Measurements from ENCODE around the gene APOB. TPM values are rescaled to one million over a fixed set of nuclear protein-coding genes. Genes with fewer than 3 reads are reported as not detected.

The APOB gene
- total RNA-seq, 1 donor, result under 0.01 TPM

DNA sequence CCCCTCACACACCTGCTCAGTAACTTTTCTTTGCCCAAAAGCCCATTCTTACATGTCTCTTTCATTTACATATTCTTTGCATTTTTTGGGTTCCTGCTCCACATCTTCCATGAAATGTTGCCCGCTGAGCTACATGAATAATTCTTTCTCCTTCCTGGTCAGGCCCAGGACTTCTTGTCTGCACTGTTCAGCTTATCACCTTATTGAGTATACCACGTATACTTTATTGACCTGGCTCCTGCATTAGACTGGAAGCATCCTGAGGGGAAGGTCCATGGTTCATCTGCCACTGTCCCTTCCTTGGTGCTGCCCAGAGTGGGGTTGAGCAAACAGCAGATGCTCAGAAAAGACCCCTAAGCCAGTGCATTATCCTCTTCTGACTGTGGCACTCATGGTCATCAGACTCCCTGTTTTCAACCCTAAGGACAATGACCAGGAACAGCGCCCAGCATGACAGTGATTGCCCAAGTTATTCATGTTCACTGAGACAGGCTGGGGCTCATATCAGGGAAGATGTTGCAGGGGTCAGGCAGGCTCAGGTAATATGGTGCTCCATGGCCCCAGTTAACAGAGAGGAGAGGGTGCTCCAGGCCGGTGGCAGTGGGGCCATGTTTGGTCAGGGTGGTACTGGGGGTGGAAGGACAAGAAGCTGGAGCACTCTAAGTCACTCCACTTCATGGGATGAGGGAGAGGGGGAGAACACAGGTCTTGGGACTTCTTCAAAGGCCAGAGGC is 7.7 kb downstream of the APOB start:
- Histone ChIP-seq H3K79me2 (ENCODE audit: insufficient read depth, low read length) (no peaks in the 10 kb centered on the region), H3K4me1 (ENCODE audit: insufficient read depth, low read length) (no peaks in the 10 kb centered on the region), H3K4me2 (ENCODE audit: insufficient read depth, low read length) (no peak overlapping the region), H4K20me1 (ENCODE audit: insufficient read depth, low read length) (no peaks in the 10 kb centered on the region), H3K27me3 (ENCODE audit: insufficient read depth, low read length) (no peaks in the 10 kb centered on the region), H3K9me3 (ENCODE audit: low read depth, low read length) (no peaks in the 10 kb centered on the region), H3K4me3 (ENCODE audit: insufficient read depth, low read length) (no peak overlapping the region), H3K27ac (ENCODE audit: low read depth, low read length) (no peak overlapping the region), H2AFZ (ENCODE audit: low read length) (no peak overlapping the region), H3K36me3 (ENCODE audit: insufficient read depth, low read length) (no peaks in the 10 kb centered on the region)
- TF ChIP-seq, protein P1, sequence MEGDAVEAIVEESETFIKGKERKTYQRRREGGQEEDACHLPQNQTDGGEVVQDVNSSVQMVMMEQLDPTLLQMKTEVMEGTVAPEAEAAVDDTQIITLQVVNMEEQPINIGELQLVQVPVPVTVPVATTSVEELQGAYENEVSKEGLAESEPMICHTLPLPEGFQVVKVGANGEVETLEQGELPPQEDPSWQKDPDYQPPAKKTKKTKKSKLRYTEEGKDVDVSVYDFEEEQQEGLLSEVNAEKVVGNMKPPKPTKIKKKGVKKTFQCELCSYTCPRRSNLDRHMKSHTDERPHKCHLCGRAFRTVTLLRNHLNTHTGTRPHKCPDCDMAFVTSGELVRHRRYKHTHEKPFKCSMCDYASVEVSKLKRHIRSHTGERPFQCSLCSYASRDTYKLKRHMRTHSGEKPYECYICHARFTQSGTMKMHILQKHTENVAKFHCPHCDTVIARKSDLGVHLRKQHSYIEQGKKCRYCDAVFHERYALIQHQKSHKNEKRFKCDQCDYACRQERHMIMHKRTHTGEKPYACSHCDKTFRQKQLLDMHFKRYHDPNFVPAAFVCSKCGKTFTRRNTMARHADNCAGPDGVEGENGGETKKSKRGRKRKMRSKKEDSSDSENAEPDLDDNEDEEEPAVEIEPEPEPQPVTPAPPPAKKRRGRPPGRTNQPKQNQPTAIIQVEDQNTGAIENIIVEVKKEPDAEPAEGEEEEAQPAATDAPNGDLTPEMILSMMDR (IDR thresholded peaks at IDR 0.05; ENCODE audit: extremely low read depth, low read depth, low read length), result no peak
- DNase-seq (ENCODE audit: insufficient read length, low spot score, missing footprints), result no peak

DNA sequence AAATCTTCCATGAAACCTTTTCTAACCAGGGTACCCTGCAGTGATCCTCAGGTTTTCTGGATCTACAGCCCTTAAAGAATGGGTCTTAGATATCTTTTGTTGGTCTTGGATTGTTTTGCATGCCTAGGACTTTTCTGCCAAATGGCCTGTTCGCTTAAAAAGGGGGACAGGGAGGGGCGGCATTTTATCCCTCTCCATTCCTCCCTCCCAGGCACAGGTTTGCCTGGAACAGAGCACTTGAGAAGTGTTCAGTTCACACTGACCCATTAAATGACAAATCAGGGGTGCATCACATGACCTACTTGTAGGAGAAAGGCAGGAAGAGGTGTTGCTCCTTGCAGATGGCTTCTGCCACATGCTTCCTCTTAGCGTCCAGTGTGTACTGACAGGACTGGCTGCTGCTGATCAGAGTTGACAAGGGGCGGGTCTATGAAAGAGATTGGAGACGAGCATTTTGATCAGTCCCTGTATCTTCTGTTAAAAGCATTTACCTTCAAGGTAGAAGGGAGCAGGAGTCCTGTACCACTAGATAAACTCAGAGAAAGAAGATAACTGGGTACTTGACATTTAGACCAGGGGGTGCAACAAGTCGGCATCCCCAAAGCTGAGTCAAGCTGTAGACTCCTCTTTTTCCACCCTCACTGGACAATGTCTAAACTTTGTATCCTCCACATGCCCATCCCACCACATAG is 8.4 kb downstream of the APOB start:
- Histone ChIP-seq H4K20me1 (ENCODE audit: insufficient read depth, low read length) (no peaks in the 10 kb centered on the region), H3K4me1 (ENCODE audit: insufficient read depth, low read length) (no peaks in the 10 kb centered on the region), H3K4me2 (ENCODE audit: insufficient read depth, low read length) (no peak overlapping the region), H3K4me3 (ENCODE audit: insufficient read depth, low read length) (no peak overlapping the region), H3K36me3 (ENCODE audit: insufficient read depth, low read length) (no peaks in the 10 kb centered on the region), H3K79me2 (ENCODE audit: insufficient read depth, low read length) (no peaks in the 10 kb centered on the region), H3K27ac (ENCODE audit: low read depth, low read length) (no peak overlapping the region), H2AFZ (ENCODE audit: low read length) (no peak overlapping the region), H3K9me3 (ENCODE audit: low read depth, low read length) (no peaks in the 10 kb centered on the region), H3K27me3 (ENCODE audit: insufficient read depth, low read length) (no peaks in the 10 kb centered on the region)
- TF ChIP-seq, protein P1 (IDR thresholded peaks at IDR 0.05; ENCODE audit: extremely low read depth, low read depth, low read length), result no peak
- no peak for DNase-seq (ENCODE audit: insufficient read length, low spot score, missing footprints)

DNA sequence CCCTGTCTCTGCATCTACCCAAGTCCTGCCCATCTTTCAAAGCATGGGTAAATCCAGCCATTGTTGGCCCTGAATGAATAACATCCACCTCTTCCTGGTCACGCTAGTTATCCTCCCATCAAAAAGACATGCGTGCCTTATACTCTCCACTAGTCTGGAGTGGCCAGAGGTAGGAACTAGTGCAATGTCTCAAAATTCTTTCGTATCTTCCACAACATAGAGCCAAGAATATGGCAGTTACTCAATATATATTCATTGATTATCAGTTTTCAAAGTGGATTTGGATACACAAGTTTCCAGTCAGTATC is 8.9 kb downstream of the APOB start:
- Histone ChIP-seq H3K9me3 (ENCODE audit: low read depth, low read length) (no peaks in the 10 kb centered on the region), H2AFZ (ENCODE audit: low read length) (no peak overlapping the region), H3K4me2 (ENCODE audit: insufficient read depth, low read length) (no peak overlapping the region), H3K27me3 (ENCODE audit: insufficient read depth, low read length) (no peaks in the 10 kb centered on the region), H3K27ac (ENCODE audit: low read depth, low read length) (no peak overlapping the region), H4K20me1 (ENCODE audit: insufficient read depth, low read length) (no peaks in the 10 kb centered on the region), H3K4me1 (ENCODE audit: insufficient read depth, low read length) (no peaks in the 10 kb centered on the region), H3K4me3 (ENCODE audit: insufficient read depth, low read length) (no peak overlapping the region), H3K79me2 (ENCODE audit: insufficient read depth, low read length) (no peaks in the 10 kb centered on the region), H3K36me3 (ENCODE audit: insufficient read depth, low read length) (no peaks in the 10 kb centered on the region)
- TF ChIP-seq, protein P1 (IDR thresholded peaks at IDR 0.05; ENCODE audit: extremely low read depth, low read depth, low read length), result no peak
- no peak for DNase-seq (ENCODE audit: insufficient read length, low spot score, missing footprints)

DNA sequence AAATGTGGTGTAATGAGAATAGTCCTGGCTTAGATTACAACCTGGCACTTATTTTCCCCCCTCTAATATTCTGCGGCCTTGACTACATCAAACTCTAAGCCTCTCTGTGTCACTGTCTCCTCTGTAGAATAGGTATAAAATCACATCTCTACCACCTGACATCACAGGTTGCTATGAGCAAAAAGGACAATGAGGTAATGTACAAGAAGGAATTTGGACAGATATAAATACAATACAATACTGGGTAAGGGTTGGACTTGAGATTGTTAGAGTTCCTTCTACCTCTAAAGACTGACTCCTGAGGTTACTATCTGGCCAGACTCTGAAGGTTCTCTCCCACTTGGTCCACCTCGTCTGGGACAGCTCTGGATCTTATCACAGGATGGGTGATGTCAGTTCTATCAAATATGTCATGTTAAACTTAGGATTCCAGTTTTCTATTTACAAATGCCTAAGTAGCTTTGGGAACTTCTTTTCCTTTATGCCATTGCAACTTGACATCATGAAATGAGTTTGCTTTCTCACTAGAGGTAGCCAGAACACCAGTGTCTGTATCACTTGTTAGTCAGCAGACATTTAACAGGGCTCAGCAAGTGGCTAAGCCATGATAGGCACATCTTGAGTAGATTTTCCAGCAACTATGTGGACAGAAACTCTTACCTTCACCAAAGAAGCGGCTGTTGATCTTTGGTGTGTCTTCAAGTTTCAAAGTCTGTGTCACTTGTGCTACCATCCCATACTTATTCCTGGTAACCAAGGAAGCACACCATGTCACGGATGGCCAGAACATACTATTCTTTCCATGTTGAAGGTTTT is 9.5 kb downstream of the APOB start:
- no peaks in the 10 kb centered on the region for H3K27me3 ChIP-seq (ENCODE audit: insufficient read depth, low read length)
- no peak for DNase-seq (ENCODE audit: insufficient read length, low spot score, missing footprints)
- H3K4me2 ChIP-seq (ENCODE audit: insufficient read depth, low read length), result no peak overlapping the region
- H4K20me1 ChIP-seq (ENCODE audit: insufficient read depth, low read length), result no peaks in the 10 kb centered on the region
- H3K79me2 ChIP-seq (ENCODE audit: insufficient read depth, low read length), result no peaks in the 10 kb centered on the region
- no peak overlapping the region for H3K4me3 ChIP-seq (ENCODE audit: insufficient read depth, low read length)
- TF ChIP-seq, protein P1 (IDR thresholded peaks at IDR 0.05; ENCODE audit: extremely low read depth, low read depth, low read length), result no peak
- H3K36me3 ChIP-seq (ENCODE audit: insufficient read depth, low read length), result no peaks in the 10 kb centered on the region
- no peaks in the 10 kb centered on the region for H3K4me1 ChIP-seq (ENCODE audit: insufficient read depth, low read length)
- H2AFZ ChIP-seq (ENCODE audit: low read length), result no peak overlapping the region
- no peaks in the 10 kb centered on the region for H3K9me3 ChIP-seq (ENCODE audit: low read depth, low read length)
- H3K27ac ChIP-seq (ENCODE audit: low read depth, low read length), result no peak overlapping the region

Measured in osteoblast (primary cell).